GM10248 (cell line): ENCODE measurements around the gene PNPLA2.

Experiments
- CTCF ChIA-PET: fragments of 300-600 bp; sonication (Branson Sonifier 250); formaldehyde crosslinking; extraction: SDS; loops from one replicate; lab custom pipeline; 2021; ENCODE audit warnings: antibody characterized with exemption; lab: Yijun Ruan, JAX
- POLR2A ChIA-PET: fragments of 350-650 bp; sonication (Branson Sonifier 250); formaldehyde crosslinking; extraction: SDS; loops from one replicate; lab custom pipeline; 2020; ENCODE audit warnings: antibody characterized with exemption; lab: Yijun Ruan, JAX
- DNase-seq: peaks from one replicate; pipeline ENCODE4 v3.0.0; 2012; ENCODE audit errors: extremely low spot score
- CTCF ChIP-seq: IDR thresholded peaks from 2 replicates; pipeline ENCODE4 v1.5.1; 2012; ENCODE audit warnings: mild to moderate bottlenecking, low read depth; ENCODE audit errors: extremely low read depth, missing control alignments, control extremely low read depth

PNPLA2 gene

GRCh38 chr11:773425-773824, 45.3 kb upstream of the PNPLA2 start:
- TF ChIP-seq CTCF = no peak
- ChIA-PET POLR2A (no interaction called here), CTCF (interaction anchor here (1.7 kb wide), 1 partner anchor 218 kb away, joined by 6 read pairs; no protein-coding TSS in a partner anchor)
- no peak for DNase-seq

- POLR2A ChIA-PET = no interaction called here
- CTCF ChIA-PET = interaction anchor here (1.7 kb wide), 1 partner anchor 219 kb away, joined by 6 read pairs; no protein-coding TSS in a partner anchor
- DNase-seq = no peak
- TF ChIP-seq CTCF = no peak
Observed at GRCh38 chr11:773830-774229, 44.9 kb upstream of the PNPLA2 start.

GRCh38 chr11:774873-775592, 43.7 kb upstream of the PNPLA2 start:
- POLR2A ChIA-PET = interaction anchor here (0.9 kb wide), 1 partner anchor 22 kb away, joined by 5 read pairs; no protein-coding TSS in a partner anchor
- TF ChIP-seq CTCF = no peak
- CTCF ChIA-PET = interaction anchor here (0.9 to 2.8 kb wide), 5 partner anchors 9 to 220 kb away, joined by 3 to 11 read pairs (median 4); no protein-coding TSS in a partner anchor
- DNase-seq = no peak

GRCh38 chr11:776263-776560, 42.5 kb upstream of the PNPLA2 start:
- no peak for TF ChIP-seq CTCF
- ChIA-PET CTCF (interaction anchor here (0.8 to 2.8 kb wide), 6 partner anchors 11 to 79 kb away, joined by 3 to 11 read pairs (median 3); no protein-coding TSS in a partner anchor), POLR2A (no interaction called here)

GRCh38 chr11:776561-777287, 42.0 kb upstream of the PNPLA2 start:
- DNase-seq = peak; percentile 39
- CTCF ChIA-PET = interaction anchor here (1.0 to 2.8 kb wide), 4 partner anchors 11 to 53 kb away, joined by 3 to 11 read pairs (median 8); partner anchors contain the start of gene CEND1
- TF ChIP-seq CTCF = no peak
- POLR2A ChIA-PET = no interaction called here

More at GRCh38 chr11:776263-776560, 42.5 kb upstream of the PNPLA2 start:
- DNase-seq = no peak
